ENCODE results near the gene AGFG2. TPM values are rescaled to one million over a fixed set of nuclear protein-coding genes. Genes with fewer than 3 reads are reported as not detected.
A peak's percentile ranks its signal among the peaks of the same experiment; 100 is the strongest.

AGFG2 gene
- total RNA-seq, 3 donors from 2014 or later (not counting 1 experiment from before 2014, with no cell fraction given), result 21.5 to 32.6 (median 22.2) TPM

- Mint-ChIP-seq H3K9me3 (no peaks in the 10 kb centered on the region), H3K4me3 (peak within 1 kb of the TSS; percentile 99), H3K27ac (peak within 1 kb of the TSS; percentile 99), H3K4me1 (peaks cover 16 to 27% of the 10 kb centered on the region in 2 donors), H3K36me3 (no peaks in the 10 kb centered on the region), H3K27me3 (ENCODE audit: low read depth in 2 of 2) (no peaks in the 10 kb centered on the region)
- Histone ChIP-seq H3K9me3 (ENCODE audit: control insufficient read depth, insufficient read depth, low read length) (no peaks in the 10 kb centered on the region), H3K27ac (ENCODE audit: low read length) (peak within 1 kb of the TSS; percentile 91), H3K4me3 (ENCODE audit: low read length) (peak within 1 kb of the TSS; percentile 91), H3K27me3 (ENCODE audit: control insufficient read depth, insufficient read depth, low read length) (no peaks in the 10 kb centered on the region), H3K36me3 (ENCODE audit: control insufficient read depth, insufficient read depth, low read length) (peaks cover 3% of the 10 kb centered on the region), H3K4me1 (ENCODE audit: control insufficient read depth, insufficient read depth, low read length) (peaks cover 23% of the 10 kb centered on the region)
- no peak for TF ChIP-seq CTCF (IDR thresholded peaks at IDR 0.05)
- DNase-seq (peak; percentile 98 to 99), ATAC-seq (peak; percentile 91 to 97 (median 91))
- intact Hi-C loops (cut with micrococcal nuclease), result loop anchor here (1.0 to 2.0 kb wide), 4 partner anchors 8 to 61 kb away; partner anchors contain the start of genes FBXO24, GNB2 and LRCH4
- under 1% methylated on average over 61 of the region's 61 CpGs for WGBS (ENCODE audit: insufficient coverage)
Measured at GRCh38 chr7:100611983-100612729, 73.2 kb downstream of the AGFG2 start, which contains the start of gene MOSPD3. Gene MOSPD3, plus strand, starts transcription at chr7:100612540. Its CDS starts 252 bp downstream, at chr7:100612792.

GRCh38 chr7:100612730-100613390 lies 73.9 kb downstream of the AGFG2 start:
- peaks cover 16 to 27% of the 10 kb centered on the region in 2 donors for H3K4me1 Mint-ChIP-seq
- no peaks in the 10 kb centered on the region for H3K27me3 ChIP-seq (ENCODE audit: control insufficient read depth, insufficient read depth, low read length)
- H3K27ac ChIP-seq (ENCODE audit: low read length), result peak overlapping the region; percentile 91
- peak overlapping the region; percentile 72 for H3K4me3 Mint-ChIP-seq
- no peaks in the 10 kb centered on the region for H3K27me3 Mint-ChIP-seq (ENCODE audit: low read depth in 2 of 2)
- H3K9me3 ChIP-seq (ENCODE audit: control insufficient read depth, insufficient read depth, low read length), result no peaks in the 10 kb centered on the region
- peak overlapping the region; percentile 99 for H3K27ac Mint-ChIP-seq
- intact Hi-C loops (cut with micrococcal nuclease), result loop anchor here (1.0 to 2.0 kb wide), 4 partner anchors 9 to 60 kb away; partner anchors contain the start of genes FBXO24, GNB2 and LRCH4
- peak in 1 of 2 donors; percentile 69 for DNase-seq
- no peaks in the 10 kb centered on the region for H3K9me3 Mint-ChIP-seq
- peaks cover 3% of the 10 kb centered on the region for H3K36me3 ChIP-seq (ENCODE audit: control insufficient read depth, insufficient read depth, low read length)
- no peak for TF ChIP-seq CTCF (IDR thresholded peaks at IDR 0.05)
- no peak for ATAC-seq
- no peaks in the 10 kb centered on the region for H3K36me3 Mint-ChIP-seq
- peaks cover 23% of the 10 kb centered on the region for H3K4me1 ChIP-seq (ENCODE audit: control insufficient read depth, insufficient read depth, low read length)
- peak overlapping the region; percentile 91 for H3K4me3 ChIP-seq (ENCODE audit: low read length)
- WGBS (ENCODE audit: insufficient coverage), result 3% methylated on average over 26 of the region's 29 CpGs

GRCh38 chr7:100613412-100614175 lies 74.6 kb downstream of the AGFG2 start:
- Mint-ChIP-seq H3K27ac (peak overlapping the region in 1 of 2 donors; percentile 38), H3K4me3 (peak overlapping the region; percentile 72), H3K9me3 (no peaks in the 10 kb centered on the region), H3K36me3 (no peaks in the 10 kb centered on the region), H3K4me1 (peaks cover 16 to 27% of the 10 kb centered on the region in 2 donors), H3K27me3 (ENCODE audit: low read depth in 2 of 2) (no peaks in the 10 kb centered on the region)
- 85% methylated on average over 13 of the region's 13 CpGs for WGBS (ENCODE audit: insufficient coverage)
- no peaks in the 10 kb centered on the region for H3K27me3 ChIP-seq (ENCODE audit: control insufficient read depth, insufficient read depth, low read length)
- intact Hi-C loops (cut with micrococcal nuclease), result loop anchor here (2.0 kb wide), 1 partner anchor 13 kb away; no protein-coding TSS in a partner anchor
- ATAC-seq (no peak), DNase-seq (peak in 1 of 2 donors; percentile 42)
- H3K4me3 ChIP-seq (ENCODE audit: low read length), result no peak overlapping the region
- TF ChIP-seq CTCF (IDR thresholded peaks at IDR 0.05), result no peak
- no peak overlapping the region for H3K27ac ChIP-seq (ENCODE audit: low read length)
- no peaks in the 10 kb centered on the region for H3K9me3 ChIP-seq (ENCODE audit: control insufficient read depth, insufficient read depth, low read length)
- H3K36me3 ChIP-seq (ENCODE audit: control insufficient read depth, insufficient read depth, low read length), result peaks cover 3% of the 10 kb centered on the region
- peaks cover 23% of the 10 kb centered on the region for H3K4me1 ChIP-seq (ENCODE audit: control insufficient read depth, insufficient read depth, low read length)
